HFF-Myc (cell line): ENCODE results near the gene CDH4.

ENCODE experiments used
- DNase-seq: peaks from one replicate; pipeline ENCODE4 v3.0.0-alpha.2; 2011; ENCODE audit warnings: low read depth; ENCODE audit errors: extremely low read depth
- H3K4me3 ChIP-seq: replicated peaks from 2 replicates; pipeline ENCODE4 v1.5.1; 2011; ENCODE audit warnings: low read depth, mild to moderate bottlenecking, control low read depth, low read length
- CTCF ChIP-seq: IDR thresholded peaks from 2 replicates; pipeline ENCODE4 v1.5.1; 2012; ENCODE audit warnings: mild to moderate bottlenecking, low read depth, low read length, control low read depth; ENCODE audit errors: missing control alignments

The CDH4 gene

GRCh38 chr20:61279621-61280150 lies 27.6 kb downstream of the CDH4 start:
- H3K4me3 ChIP-seq: no peak overlapping the region
- TF ChIP-seq CTCF: no peak
- no peak for DNase-seq

- TF ChIP-seq CTCF: no peak
- no peak overlapping the region for H3K4me3 ChIP-seq
- no peak for DNase-seq
These were observed 28.3 kb downstream of the CDH4 start for GRCh38 chr20:61280217-61280980.

- TF ChIP-seq CTCF: no peak
- no peak for DNase-seq
These were observed 29.3 kb downstream of the CDH4 start for GRCh38 chr20:61281286-61281795.

GRCh38 chr20:61284752-61285151 lies 32.7 kb downstream of the CDH4 start:
- DNase-seq: no peak
- H3K4me3 ChIP-seq: no peak overlapping the region
- no peak for TF ChIP-seq CTCF

More at GRCh38 chr20:61281286-61281795, 29.3 kb downstream of the CDH4 start:
- H3K4me3 ChIP-seq: no peak overlapping the region

- DNase-seq: no peak
- no peak for TF ChIP-seq CTCF
- H3K4me3 ChIP-seq: no peak overlapping the region
These were observed 33.1 kb downstream of the CDH4 start for GRCh38 chr20:61285152-61285645.

- no peak overlapping the region for H3K4me3 ChIP-seq
- DNase-seq: no peak
- TF ChIP-seq CTCF: no peak
These were observed 33.6 kb downstream of the CDH4 start for GRCh38 chr20:61285691-61286090.
